IMR-90 (cell line): ENCODE measurements around the gene SDK1. TPM values are rescaled to one million over a fixed set of nuclear protein-coding genes. Genes with fewer than 3 reads are reported as not detected.

Experiments
- ATAC-seq: fragments of 200-7000 bp; cut with Tn5 transposase; 2 replicates; pipeline ENCODE4 v1.9.1; 2020; ENCODE audit warnings: low read depth, mild to moderate bottlenecking, moderate library complexity
- BruUV-seq: library from RNA; stranded (reverse); fragments of 400-500 nt; replicated peaks from 2 replicates; lab custom pipeline; 2021; lab: Mats Ljungman, UMichigan
- CTCF ChIA-PET: fragments of 300-600 bp; formaldehyde crosslinking; extraction: SDS; loops from one replicate; lab custom pipeline; 2021; ENCODE audit warnings: antibody characterized with exemption; lab: Yijun Ruan, JAX
- POLR2A ChIA-PET: fragments of 300-600 bp; sonication (Branson Sonifier 250); formaldehyde crosslinking; loops from one replicate; lab custom pipeline; 2022; ENCODE audit warnings: antibody characterized with exemption; ENCODE audit not compliant: unreplicated experiment; lab: Charles Lee
- DNase-seq: peaks from one replicate; pipeline ENCODE4 v3.0.0; 2013
- H2AFZ ChIP-seq: replicated peaks from 2 replicates; pipeline ENCODE3; 2013; ENCODE audit warnings: low read length, mild to moderate bottlenecking; ENCODE audit not compliant: poor library complexity
- H2AK5ac ChIP-seq: 2 replicates; pipeline ENCODE4 v1.6.1; 2013; ENCODE audit warnings: low read depth, low read length, inconsistent platforms
- H2AK9ac ChIP-seq: replicated peaks from 2 replicates; pipeline ENCODE3; 2013; ENCODE audit warnings: mild to moderate bottlenecking, low read depth, low read length, moderate library complexity; ENCODE audit not compliant: poor library complexity
- H2BK120ac ChIP-seq: 2 replicates; pipeline ENCODE4 v1.6.1; 2013; ENCODE audit warnings: low read depth, low read length, inconsistent platforms
- H2BK15ac ChIP-seq: 3 replicates; pipeline ENCODE4 v1.6.1; 2013; ENCODE audit warnings: low read depth, low read length, inconsistent platforms
- H2BK20ac ChIP-seq: 2 replicates; pipeline ENCODE4 v1.6.1; 2013; ENCODE audit warnings: low read depth, mild to moderate bottlenecking, inconsistent platforms, low read length, moderate library complexity
- H2BK5ac ChIP-seq: 2 replicates; pipeline ENCODE4 v1.6.1; 2013; ENCODE audit warnings: mild to moderate bottlenecking, low read depth, low read length, inconsistent platforms; ENCODE audit not compliant: poor library complexity, severe bottlenecking
- H3K14ac ChIP-seq: replicated peaks from 2 replicates; pipeline ENCODE4 v1.6.1; 2013; ENCODE audit warnings: low read depth, low read length, inconsistent platforms
- H3K18ac ChIP-seq: 2 replicates; pipeline ENCODE4 v1.6.1; 2013; ENCODE audit warnings: low read depth, low read length, control low read depth
- H3K23ac ChIP-seq: 2 replicates; pipeline ENCODE4 v1.6.1; 2013; ENCODE audit warnings: low read depth, low read length, inconsistent platforms
- H3K27ac ChIP-seq: 2 replicates; pipeline ENCODE4 v1.5.1; 2013; ENCODE audit warnings: mild to moderate bottlenecking, control low read depth, low read length; ENCODE audit not compliant: insufficient read depth
- H3K27me3 ChIP-seq: 2 replicates; pipeline ENCODE4 v1.6.1; 2013; ENCODE audit warnings: low read length; ENCODE audit not compliant: control insufficient read depth, insufficient read depth
- H3K36me3 ChIP-seq: 2 replicates; pipeline ENCODE4 v1.6.1; 2013; ENCODE audit warnings: low read length, mixed read lengths; ENCODE audit not compliant: control insufficient read depth, insufficient read depth
- H3K4ac ChIP-seq: 2 replicates; pipeline ENCODE4 v1.6.1; 2013; ENCODE audit warnings: low read depth, low read length, inconsistent platforms
- H3K4me1 ChIP-seq: 2 replicates; pipeline ENCODE4 v1.6.1; 2013; ENCODE audit warnings: low read length, mixed read lengths; ENCODE audit not compliant: control insufficient read depth, insufficient read depth
- H3K4me2 ChIP-seq: 2 replicates; pipeline ENCODE4 v1.6.1; 2013; ENCODE audit warnings: low read depth, mild to moderate bottlenecking, control low read depth, low read length, moderate library complexity
- H3K4me3 ChIP-seq: 2 replicates; pipeline ENCODE4 v1.5.1; 2013; ENCODE audit warnings: low read depth, mild to moderate bottlenecking, control low read depth, low read length, moderate library complexity; ENCODE audit not compliant: insufficient read depth
- H3K56ac ChIP-seq: 2 replicates; pipeline ENCODE4 v1.6.1; 2013; ENCODE audit warnings: low read length, inconsistent platforms; ENCODE audit not compliant: insufficient read depth; ENCODE audit errors: extremely low read depth
- H3K79me1 ChIP-seq, 2 experiments: 2 replicates each; pipeline ENCODE4 v1.6.1; 2013; ENCODE audit warnings: low read length in 2 of 2, inconsistent platforms in 1 of 2, low read depth in 1 of 2
- H3K9ac ChIP-seq: 2 replicates; pipeline ENCODE4 v1.6.1; 2013; ENCODE audit warnings: low read depth, low read length, control low read depth
- H3K9me1 ChIP-seq: 2 replicates; pipeline ENCODE4 v1.6.1; 2013; ENCODE audit warnings: low read length, inconsistent platforms; ENCODE audit not compliant: insufficient read depth
- H3K9me3 ChIP-seq: 2 replicates; pipeline ENCODE4 v1.6.1; 2013; ENCODE audit warnings: low read length; ENCODE audit not compliant: control insufficient read depth, insufficient read depth
- H4K20me1 ChIP-seq: 2 replicates; pipeline ENCODE4 v1.6.1; 2013; ENCODE audit warnings: low read length, inconsistent platforms; ENCODE audit not compliant: insufficient read depth
- H4K5ac ChIP-seq: 2 replicates; pipeline ENCODE4 v1.6.1; 2013; ENCODE audit warnings: mild to moderate bottlenecking, low read depth, low read length, control low read depth
- H4K8ac ChIP-seq, 2 experiments: 2 replicates each; pipeline ENCODE4 v1.6.1; 2013; ENCODE audit warnings: low read depth in 2 of 2, low read length in 2 of 2, control low read depth in 1 of 2, inconsistent platforms in 1 of 2
- H4K91ac ChIP-seq: 2 replicates; pipeline ENCODE4 v1.6.1; 2013; ENCODE audit warnings: low read depth, low read length, inconsistent platforms; ENCODE audit not compliant: insufficient read depth
- CHD1 ChIP-seq: IDR thresholded peaks from 2 replicates; pipeline ENCODE4 v1.6.1; 2012; ENCODE audit warnings: low read depth, low read length, improper control_type of control experiment
- ELK1 ChIP-seq: fragments of 150-350 bp; IDR thresholded peaks from 2 replicates; pipeline ENCODE4 v1.6.1; 2016; ENCODE audit warnings: low read depth, mild to moderate bottlenecking, low read length, moderate library complexity, borderline replicate concordance
- WGBS, 2 experiments: methylation state at CpG; one replicate each; pipeline versions ENCODE4 v1.1.5 to v1.1.7; 2013; ENCODE audit warnings: missing lambda C conversion rate in 2 of 2; ENCODE audit not compliant: insufficient read length in 1 of 2; ENCODE audit errors: extremely low coverage in 2 of 2; 5-methylcytosine and 5-hydroxymethylcytosine counted together
- dilution Hi-C: fragments of 300-500 bp; cut with HindIII; formaldehyde crosslinking; loops from one replicate; pipeline ENCODE4 v1.14.3; 2018; ENCODE audit warnings: low sequenced_read_pairs; ENCODE audit not compliant: unreplicated experiment
- in situ Hi-C: fragments of 300-500 bp; cut with MboI; formaldehyde crosslinking; loops from 3 replicates; pipeline ENCODE4 v1.14.3; 2019; ENCODE audit warnings: low sequenced_read_pairs, inconsistent platforms, mixed read lengths
- intact Hi-C: fragments of 100-400 bp; cut with micrococcal nuclease; formaldehyde crosslinking; loops from 2 replicates; pipeline ENCODE4 v1.10.0; 2022
- polyA plus RNA-seq, 3 experiments: library from polyadenylated mRNA; depleted of rRNA; stranded (reverse); fragments of >200 nt; gene quantifications; 2 replicates each; pipeline ENCODE4 v1.2.3, GENCODE V29; 2012; ENCODE audit warnings: low replicate concordance in 1 of 3
- total RNA-seq: library from RNA; depleted of rRNA; stranded (reverse); fragments of >200 nt; gene quantifications from 2 replicates; pipeline ENCODE4 v1.2.3, GENCODE V29; 2012

The SDK1 gene
- total and polyA plus RNA-seq, 2 of the 4 experiments (the other 2 are of a cell fraction), result 1.5 to 1.6 TPM

GRCh38 chr7:4269746-4270145 is 968.7 kb downstream of the SDK1 start:
- DNase-seq, result no peak
- H3K4me1 ChIP-seq, result no peaks in the 10 kb centered on the region
- no peak overlapping the region for H3K4me3 ChIP-seq
- H2BK15ac ChIP-seq, result no peak overlapping the region
- intact Hi-C loops, result no loop called here
- no peak overlapping the region for H2BK120ac ChIP-seq
- WGBS, 2 experiments, result 47% methylated on average over 5 of the region's 11 CpGs; no CpG with 5 or more reads in 1 of the 2 experiments
- no peaks in the 10 kb centered on the region for H3K9me1 ChIP-seq
- ChIA-PET CTCF (no interaction called here), POLR2A (no interaction called here)
- H3K4ac ChIP-seq, result no peak overlapping the region
- no peak overlapping the region for H3K14ac ChIP-seq
- H3K79me1 ChIP-seq, result no peaks in the 10 kb centered on the region
- H2BK5ac ChIP-seq, result no peak overlapping the region
- no peak overlapping the region for H3K18ac ChIP-seq
- H2BK20ac ChIP-seq, result no peak overlapping the region
- H3K36me3 ChIP-seq, result no peaks in the 10 kb centered on the region
- no peaks in the 10 kb centered on the region for H3K27me3 ChIP-seq
- no peak overlapping the region for H3K27ac ChIP-seq
- in situ Hi-C loops, result no loop called here
- dilution Hi-C loops, result no loop called here
- H4K5ac ChIP-seq, result no peak overlapping the region
- H3K9ac ChIP-seq, result no peak overlapping the region
- no peak overlapping the region for H3K4me2 ChIP-seq
- no peak overlapping the region for H3K23ac ChIP-seq
- H2AFZ ChIP-seq, result no peak overlapping the region
- TF ChIP-seq ELK1 (no peak), CHD1 (no peak)
- no peak overlapping the region for H4K91ac ChIP-seq
- H3K56ac ChIP-seq, result no peak overlapping the region
- H2AK9ac ChIP-seq, result no peak overlapping the region
- no TSS peak for BruUV-seq
- H4K8ac ChIP-seq, result no peak overlapping the region
- H3K9me3 ChIP-seq, result peaks cover 29% of the 10 kb centered on the region
- no peaks in the 10 kb centered on the region for H4K20me1 ChIP-seq
- no peak for ATAC-seq
- H2AK5ac ChIP-seq, result no peak overlapping the region
